Omental fat pad (tissue), 4 donors: ENCODE measurements around the gene MIOS. TPM values are rescaled to one million over a fixed set of nuclear protein-coding genes. Genes with fewer than 3 reads are reported as not detected.
A peak's percentile ranks its signal among the peaks of the same experiment; 100 is the strongest.

ENCODE experiments used
- ATAC-seq: fragments of 150-250 bp; one replicate; pipeline ENCODE4 v1.9.1; 2016; ENCODE audit warnings: mild to moderate bottlenecking, moderate library complexity; ENCODE audit not compliant: low FRiP score
- DNase-seq: peaks from one replicate; pipeline ENCODE4 v3.0.0-alpha.2; 2019; ENCODE audit warnings: low spot score
- total RNA-seq, 4 donors: library from RNA; depleted of rRNA; stranded (reverse); fragments of >200 nt; gene quantifications; one replicate each; pipeline ENCODE4 v1.1.0, GENCODE V29; 2016
- TF ChIP-seq, protein P1 (sequence below), 3 donors: fragments of 450-650 bp; IDR thresholded peaks; one replicate each; pipeline ENCODE4 v1.5.1; 2016 to 2017; ENCODE audit warnings: antibody characterized with exemption in 3 of 3, mild to moderate bottlenecking in 3 of 3, moderate library complexity in 2 of 3

MIOS gene
- total RNA-seq, result 10 to 100 TPM; 28.4 to 61.7 (median 41.5) TPM

DNA sequence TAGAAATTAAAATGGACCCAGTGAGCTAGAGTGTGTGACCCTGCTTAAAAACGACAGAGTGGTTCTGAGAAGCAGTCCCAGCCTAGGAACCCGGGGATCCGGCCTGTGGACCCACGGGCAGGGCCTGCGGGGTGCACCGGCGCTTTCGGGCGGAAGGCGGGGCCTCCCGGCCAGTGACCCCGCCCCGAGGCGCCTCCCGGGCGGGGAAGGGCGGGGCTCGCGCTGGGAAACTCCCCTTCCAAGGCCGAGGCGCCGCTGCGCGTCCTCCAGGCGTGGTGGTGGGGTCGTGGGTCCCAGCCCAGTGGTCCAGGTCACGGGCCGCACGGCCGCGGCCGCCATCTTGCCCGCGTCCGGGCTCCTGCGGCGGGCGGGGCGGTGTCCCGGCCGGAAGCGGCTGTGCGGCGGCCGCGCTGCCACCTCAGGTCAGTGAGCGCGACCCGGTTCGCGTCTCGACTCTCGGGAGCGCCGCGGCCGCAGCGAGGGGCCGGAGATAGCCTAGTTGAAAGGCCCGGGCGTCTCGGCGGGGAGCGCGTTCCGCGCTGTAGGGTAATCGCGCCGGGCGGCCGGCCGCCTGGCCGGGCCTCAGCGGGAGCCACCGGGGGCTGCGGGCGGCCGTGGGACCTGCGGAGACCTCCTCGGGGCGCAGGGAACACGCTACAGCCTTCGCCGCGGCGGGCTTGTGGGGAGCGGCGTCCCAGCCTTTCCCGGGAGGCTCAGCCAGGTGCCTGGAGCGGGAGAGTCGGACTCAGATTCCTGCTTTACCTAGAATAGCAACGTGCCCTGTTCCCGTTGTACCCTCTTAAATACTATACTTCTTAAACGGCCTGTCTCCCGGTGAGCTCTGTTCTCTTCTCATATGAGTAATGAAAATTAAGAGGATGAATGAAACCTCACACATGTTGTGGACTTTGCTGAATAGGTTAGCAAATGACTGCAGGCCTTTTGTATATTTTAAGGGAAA lies at the start of gene MIOS:
Gene MIOS (plus strand): TSS at position 234 of the 961 bp plus-strand sequence. CDS start 5,592 bp downstream, outside the sequence.
- ATAC-seq (peak; percentile 98), DNase-seq (peak; percentile 48)
- TF ChIP-seq, protein P1, sequence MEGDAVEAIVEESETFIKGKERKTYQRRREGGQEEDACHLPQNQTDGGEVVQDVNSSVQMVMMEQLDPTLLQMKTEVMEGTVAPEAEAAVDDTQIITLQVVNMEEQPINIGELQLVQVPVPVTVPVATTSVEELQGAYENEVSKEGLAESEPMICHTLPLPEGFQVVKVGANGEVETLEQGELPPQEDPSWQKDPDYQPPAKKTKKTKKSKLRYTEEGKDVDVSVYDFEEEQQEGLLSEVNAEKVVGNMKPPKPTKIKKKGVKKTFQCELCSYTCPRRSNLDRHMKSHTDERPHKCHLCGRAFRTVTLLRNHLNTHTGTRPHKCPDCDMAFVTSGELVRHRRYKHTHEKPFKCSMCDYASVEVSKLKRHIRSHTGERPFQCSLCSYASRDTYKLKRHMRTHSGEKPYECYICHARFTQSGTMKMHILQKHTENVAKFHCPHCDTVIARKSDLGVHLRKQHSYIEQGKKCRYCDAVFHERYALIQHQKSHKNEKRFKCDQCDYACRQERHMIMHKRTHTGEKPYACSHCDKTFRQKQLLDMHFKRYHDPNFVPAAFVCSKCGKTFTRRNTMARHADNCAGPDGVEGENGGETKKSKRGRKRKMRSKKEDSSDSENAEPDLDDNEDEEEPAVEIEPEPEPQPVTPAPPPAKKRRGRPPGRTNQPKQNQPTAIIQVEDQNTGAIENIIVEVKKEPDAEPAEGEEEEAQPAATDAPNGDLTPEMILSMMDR (IDR thresholded peaks at IDR 0.05), result peak in 1 of 3 donors; percentile 5

GRCh38 chr7:7517754-7518153 lies 48.9 kb upstream of the MIOS start:
- TF ChIP-seq, protein P1 (IDR thresholded peaks at IDR 0.05), result no peak
- DNase-seq (no peak), ATAC-seq (no peak)

- TF ChIP-seq, protein P1 (IDR thresholded peaks at IDR 0.05), result no peak
- DNase-seq (no peak), ATAC-seq (no peak)
Measured at GRCh38 chr7:7519056-7519455, 47.6 kb upstream of the MIOS start.

DNA sequence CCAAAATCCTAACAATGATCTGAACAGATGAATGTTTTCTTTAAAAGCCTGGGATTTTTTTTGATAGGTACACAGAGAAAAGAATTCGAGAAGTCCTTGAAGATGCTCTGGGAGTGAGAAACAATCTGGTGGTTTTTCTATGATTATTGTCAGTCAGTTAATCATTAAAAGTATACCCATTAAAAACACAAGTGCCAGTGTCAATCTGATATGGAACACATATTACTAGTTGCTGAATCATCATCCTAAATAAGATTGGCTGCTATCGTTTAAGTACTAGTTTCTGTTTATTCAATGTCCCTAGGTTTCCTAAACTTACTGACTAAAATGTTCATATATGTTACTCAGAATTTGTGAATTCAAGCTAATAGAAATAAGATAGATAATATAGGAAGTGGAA lies 47.2 kb upstream of the MIOS start:
- DNase-seq (no peak), ATAC-seq (no peak)
- TF ChIP-seq, protein P1 (IDR thresholded peaks at IDR 0.05), result no peak

DNA sequence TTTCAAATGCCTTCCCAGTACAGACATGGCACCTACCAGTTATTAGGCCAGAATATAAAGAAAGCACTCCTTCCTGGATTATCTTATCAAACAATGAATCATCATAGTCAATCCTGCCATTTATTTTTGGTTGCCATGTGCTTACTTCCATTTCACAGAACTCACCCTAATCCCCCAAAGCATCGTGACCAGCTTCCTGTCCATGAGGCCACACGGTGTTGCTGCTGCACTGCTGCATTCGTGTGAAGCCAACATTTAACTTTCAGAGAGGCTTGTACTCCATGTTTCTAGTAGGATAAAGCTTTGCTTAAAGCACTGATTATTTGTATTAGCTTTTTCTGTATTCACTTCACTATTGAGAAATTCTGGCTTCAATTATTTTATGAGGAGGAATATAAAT lies 45.4 kb upstream of the MIOS start:
- TF ChIP-seq, protein P1 (IDR thresholded peaks at IDR 0.05), result no peak
- DNase-seq (no peak), ATAC-seq (no peak)

DNA sequence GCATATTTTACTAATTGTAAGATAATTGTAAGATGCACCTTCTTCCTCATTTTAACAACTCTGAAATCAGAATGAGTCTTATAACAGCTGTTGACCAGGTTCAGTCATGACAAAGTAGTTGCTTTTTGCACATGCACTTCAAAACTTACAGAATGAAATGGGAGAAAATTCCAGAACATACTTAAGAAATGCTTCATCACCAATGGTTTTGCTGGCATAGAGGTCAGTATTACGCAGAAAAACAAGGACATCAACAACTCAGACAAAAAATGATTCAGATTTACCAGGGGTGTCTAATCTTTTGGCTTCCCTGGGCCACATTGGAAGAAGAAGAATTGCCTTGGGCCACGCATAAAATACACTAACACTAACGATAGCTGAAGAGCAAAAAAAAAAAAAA lies 44.3 kb upstream of the MIOS start:
- no peak for DNase-seq
- TF ChIP-seq, protein P1 (IDR thresholded peaks at IDR 0.05), result no peak
- ATAC-seq, result no peak

- no peak for ATAC-seq
- TF ChIP-seq, protein P1 (IDR thresholded peaks at IDR 0.05), result no peak
Measured at GRCh38 chr7:7524121-7524520, 42.6 kb upstream of the MIOS start.

More at GRCh38 chr7:7524121-7524520, 42.6 kb upstream of the MIOS start:
- DNase-seq, result no peak
